GM19452 (cell line): ENCODE results near the gene TP53I13.
"Not testable (repeated sequence)": the region's sequence is repeated elsewhere in the genome, so short reads cannot be mapped to it uniquely, and the experiment has no call there.

Experiments used
- ATAC-seq: cut with Tn5 transposase; IDR thresholded peaks from one replicate; pipeline ENCODE4 v1.9.1; 2021; ENCODE audit not compliant: unreplicated experiment

TP53I13 gene

GRCh38 chr17:29568331-29569244, at the start of gene TP53I13:
TSS of gene TP53I13 (plus strand) at chr17:29568701. CDS start at chr17:29568759, 58 bp downstream.
- no peak for ATAC-seq

DNA sequence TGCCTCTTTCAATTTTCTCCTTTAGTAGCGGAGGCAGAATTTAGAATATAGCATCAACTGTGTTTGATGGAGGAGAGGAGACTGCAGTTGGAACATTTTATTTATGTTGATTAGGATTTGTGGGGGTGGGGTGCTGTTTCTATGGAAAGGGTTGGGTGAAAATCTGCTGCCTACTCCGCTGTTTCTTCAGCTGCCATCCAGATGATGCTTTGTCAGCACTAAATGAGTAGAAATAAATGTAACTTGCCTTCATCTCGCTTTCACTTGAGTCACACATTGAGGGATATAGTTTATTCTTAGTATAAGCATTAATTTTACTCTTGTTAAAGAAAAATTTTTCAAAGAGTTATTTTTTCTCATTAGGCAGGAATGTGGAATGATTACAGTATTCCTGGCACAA, 43.8 kb upstream of the TP53I13 start:
- ATAC-seq = no peak

DNA sequence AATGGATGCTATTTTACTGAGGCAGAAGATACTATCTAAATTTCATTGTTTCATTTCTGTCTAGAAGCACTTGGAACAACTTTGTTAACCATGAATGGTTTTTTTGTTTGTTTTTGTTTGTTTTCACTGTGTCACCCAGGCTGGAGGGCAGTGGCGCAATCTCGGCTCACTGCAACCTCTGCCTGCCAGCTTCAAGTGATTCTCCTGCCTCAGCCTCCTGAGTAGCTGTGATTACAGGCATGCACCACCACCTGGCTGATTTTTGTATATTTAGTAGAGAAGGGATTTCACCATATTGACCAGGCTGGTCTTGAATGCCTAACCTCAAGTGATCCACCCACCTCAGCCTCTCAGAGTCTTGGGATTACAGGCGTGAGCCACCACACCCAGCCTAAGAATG, 42.2 kb upstream of the TP53I13 start:
- no peak for ATAC-seq

- ATAC-seq = no peak
Measured at GRCh38 chr17:29533976-29534375, 34.5 kb upstream of the TP53I13 start.

DNA sequence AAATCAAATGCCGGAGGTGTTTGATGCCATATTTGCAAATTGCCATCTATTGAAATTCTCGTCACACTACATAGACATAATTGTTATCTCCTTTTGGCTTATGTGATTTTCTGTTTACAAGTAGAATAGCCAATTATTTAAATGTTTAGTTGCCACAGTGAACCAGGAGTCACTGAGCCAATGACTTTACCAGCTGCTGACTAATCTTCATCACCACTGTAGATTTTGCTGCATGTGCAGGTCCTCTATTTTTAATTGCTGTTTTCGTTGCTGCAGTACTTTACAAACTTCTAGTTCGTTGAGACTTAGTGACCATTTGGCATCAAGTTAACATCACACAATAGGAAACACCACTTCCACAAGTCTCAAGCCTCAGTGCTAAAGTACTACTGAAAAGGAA, 24.4 kb upstream of the TP53I13 start:
- no peak for ATAC-seq

GRCh38 chr17:29546085-29546484, 22.4 kb upstream of the TP53I13 start:
- ATAC-seq = no peak

- no peak for ATAC-seq
Measured at GRCh38 chr17:29546830-29547229, 21.7 kb upstream of the TP53I13 start.

GRCh38 chr17:29549177-29549923, 19.2 kb upstream of the TP53I13 start:
- ATAC-seq = no peak

GRCh38 chr17:29555840-29556239, 12.7 kb upstream of the TP53I13 start:
- ATAC-seq = no peak

DNA sequence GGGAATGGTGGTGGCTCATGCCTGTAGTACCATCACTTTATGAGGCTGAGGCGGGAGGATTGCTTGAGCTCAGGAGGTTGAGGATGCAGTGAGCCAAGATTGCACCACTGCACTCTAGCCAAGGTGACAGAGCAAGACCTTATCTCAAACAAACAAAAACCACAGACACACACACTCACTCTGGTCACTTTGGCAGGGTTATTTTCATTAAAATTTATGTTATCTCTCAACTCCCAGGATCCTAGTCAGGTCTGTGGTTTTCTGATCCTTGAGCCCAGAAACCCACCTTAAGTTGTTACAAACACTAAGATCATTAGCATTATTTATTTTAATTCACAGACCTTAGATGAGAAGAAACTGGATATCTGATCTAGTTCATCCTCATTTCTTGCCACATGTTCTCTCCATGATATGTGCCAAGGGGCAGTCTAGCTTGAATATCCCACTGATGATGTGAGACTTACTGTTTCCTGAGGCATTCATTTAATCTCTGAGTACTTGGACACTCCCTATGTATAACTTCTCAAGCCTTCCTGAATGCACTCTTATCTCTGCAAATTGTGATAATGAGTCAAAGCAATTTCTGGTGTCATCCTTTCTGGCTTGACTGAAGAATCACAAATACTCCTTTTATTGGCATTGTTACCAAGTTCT, 11.3 kb upstream of the TP53I13 start:
- ATAC-seq = no peak

DNA sequence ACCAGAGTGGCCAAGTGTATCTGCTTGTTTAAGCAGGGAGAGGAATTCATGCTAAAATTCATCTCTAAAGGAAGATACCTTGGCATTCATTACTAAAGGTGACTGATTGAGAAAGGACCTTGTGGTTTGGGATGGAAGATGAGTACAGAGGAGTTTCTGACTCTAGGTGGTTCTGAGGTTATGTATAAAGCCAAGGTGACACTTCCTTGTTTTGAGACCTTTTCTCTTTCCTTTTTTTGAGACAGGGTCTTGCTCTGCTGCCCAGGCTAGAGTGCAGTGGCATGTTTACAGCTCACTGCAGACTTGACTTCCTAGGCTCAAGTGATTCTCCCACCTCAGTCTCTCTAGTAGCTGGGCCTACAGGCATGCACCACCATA, 10.8 kb upstream of the TP53I13 start:
- ATAC-seq = no peak

GRCh38 chr17:29558139-29558538, 10.4 kb upstream of the TP53I13 start:
- not testable (repeated sequence) for ATAC-seq

- ATAC-seq = no peak
Measured at GRCh38 chr17:29559640-29560039, 8.9 kb upstream of the TP53I13 start.

GRCh38 chr17:29560316-29560715, 8.2 kb upstream of the TP53I13 start:
- no peak for ATAC-seq

DNA sequence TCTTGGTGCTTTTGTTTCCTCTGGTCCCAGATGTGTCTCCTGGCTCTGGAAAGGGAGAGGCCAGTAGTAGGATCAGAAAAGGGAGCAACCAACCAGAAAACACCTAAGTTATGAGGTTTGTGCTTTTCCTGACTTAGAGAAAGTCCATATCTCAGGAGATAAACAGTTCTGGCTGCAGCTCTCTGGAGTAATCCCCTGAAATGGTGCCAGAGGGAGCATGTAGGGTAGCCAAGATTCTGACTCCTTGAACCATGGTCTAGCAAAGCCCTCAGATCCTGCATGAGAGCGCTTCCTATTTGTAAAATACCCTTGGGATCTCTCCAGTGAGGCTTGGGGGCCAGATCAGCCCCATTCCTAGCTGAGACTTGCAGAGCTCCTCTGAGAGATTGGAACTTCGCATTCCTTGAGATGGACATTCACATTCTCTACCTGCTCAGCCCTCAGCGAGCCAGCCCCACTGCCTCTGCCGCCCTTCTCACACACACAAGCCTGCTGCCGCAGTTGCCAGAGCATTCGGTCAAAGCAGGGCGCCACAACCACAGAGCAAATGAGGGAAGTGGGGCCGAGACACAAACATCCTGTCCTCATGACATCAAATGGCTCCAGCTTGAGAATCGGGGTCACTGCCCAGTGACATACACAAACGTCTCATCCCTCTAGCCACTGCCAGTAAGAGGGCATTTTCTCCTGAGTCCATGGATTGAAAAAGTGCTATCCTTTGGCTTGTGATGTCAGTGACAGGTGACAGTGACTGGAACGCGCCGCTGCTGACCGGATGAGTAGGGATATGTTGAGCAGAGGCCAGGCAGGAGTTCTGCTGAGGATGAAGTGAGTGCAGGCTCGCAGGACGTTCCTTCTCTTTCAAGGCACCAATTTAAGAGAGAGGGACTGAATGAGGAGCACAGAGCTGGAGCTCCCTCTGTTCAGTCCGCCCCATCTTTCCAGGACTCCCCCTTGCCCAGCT, 6.7 kb upstream of the TP53I13 start:
- ATAC-seq = no peak

DNA sequence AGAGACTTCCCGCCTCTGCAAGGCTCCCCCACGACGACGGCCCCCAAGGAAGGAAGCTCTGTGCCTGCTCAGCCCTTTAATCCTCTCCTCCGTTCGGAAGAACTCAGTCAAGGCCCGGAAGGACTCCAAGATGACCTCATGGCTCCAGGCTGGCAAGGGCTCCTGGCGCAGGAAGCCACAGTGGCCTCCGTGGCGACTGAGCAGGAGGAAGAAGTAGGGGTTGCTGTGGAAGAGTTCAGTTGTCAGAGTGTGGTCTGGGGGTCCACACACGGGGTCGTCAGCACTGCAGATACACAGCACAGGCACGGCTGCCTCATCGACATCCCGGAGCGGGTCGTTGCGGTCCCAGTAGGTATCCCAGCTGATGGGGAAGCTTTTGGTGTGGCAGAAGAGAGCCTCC, 5.9 kb upstream of the TP53I13 start:
- ATAC-seq = no peak

DNA sequence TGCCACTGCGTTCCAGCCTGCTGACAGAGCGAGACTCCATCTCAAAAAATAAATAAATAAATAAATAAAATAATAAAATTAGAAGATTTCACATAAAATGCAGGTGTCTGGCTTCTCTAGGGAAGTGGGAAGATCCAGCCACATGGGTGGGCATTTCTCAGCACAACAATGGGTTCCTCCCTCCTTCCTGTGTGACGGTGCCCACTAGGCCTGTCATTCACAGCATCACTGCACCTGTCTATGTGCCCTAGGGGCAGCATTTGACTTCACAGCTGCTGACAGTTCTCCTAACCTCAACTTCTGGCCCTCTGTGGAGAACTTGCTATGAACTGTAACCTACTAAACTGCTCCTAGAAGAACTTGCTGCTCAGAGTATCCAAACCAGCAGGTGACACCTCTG, 4.7 kb upstream of the TP53I13 start:
- no peak for ATAC-seq

- no peak for ATAC-seq
Measured at GRCh38 chr17:29565643-29566472, 2.6 kb upstream of the TP53I13 start.

GRCh38 chr17:29566473-29567303, 1.8 kb upstream of the TP53I13 start, which contains the start of gene ABHD15:
TSS of gene ABHD15 (minus strand) at chr17:29567037. CDS start at chr17:29566966, 71 bp downstream.
- ATAC-seq = no peak
